ENCODE data around the gene AP4B1.
"Not testable (repeated sequence)": the region's sequence is repeated elsewhere in the genome, so short reads cannot be mapped to it uniquely, and the experiment has no call there.

AP4B1 gene

DNA sequence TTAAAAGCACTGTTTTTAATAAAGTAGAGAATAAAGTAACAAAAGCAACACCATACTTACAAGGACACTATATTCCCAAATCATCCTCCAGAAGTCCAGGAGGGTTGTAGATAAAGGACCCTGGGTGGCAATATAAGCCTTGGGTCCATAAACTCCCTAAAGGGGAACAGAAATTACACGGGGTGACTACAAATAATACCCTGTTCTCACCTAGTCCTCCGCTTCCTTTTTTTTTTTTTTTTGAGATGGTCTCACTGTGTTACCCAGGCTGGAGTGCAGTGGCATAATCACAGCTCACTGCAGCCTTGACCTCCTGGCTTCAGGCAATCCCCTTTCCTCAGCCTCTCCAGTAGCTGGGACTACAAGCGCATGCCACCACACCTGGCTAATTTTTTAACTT lies 46.2 kb downstream of the AP4B1 start:
- DNase-seq (ENCODE audit: low read depth in 2 of 2), result no peak

DNA sequence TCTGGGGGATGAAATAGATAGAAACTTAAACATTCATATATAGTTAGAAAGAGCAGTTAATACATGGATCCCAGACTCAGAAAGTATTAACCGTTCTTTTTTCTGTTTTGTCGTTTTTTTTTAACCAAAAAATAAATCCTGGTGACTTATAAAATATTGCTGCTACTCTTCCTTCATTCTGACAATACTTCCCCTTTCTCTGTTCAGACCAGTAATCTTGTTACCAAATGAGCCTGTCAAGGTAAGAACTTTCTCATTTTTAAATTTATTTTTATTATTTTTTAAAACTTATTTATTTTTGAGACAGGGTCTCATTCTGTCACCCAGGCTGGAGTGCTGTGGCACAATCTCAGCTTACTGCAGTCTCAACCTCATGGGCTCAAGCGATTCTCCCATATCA lies 46.8 kb downstream of the AP4B1 start:
- DNase-seq (ENCODE audit: low read depth in 2 of 2), result no peak

DNA sequence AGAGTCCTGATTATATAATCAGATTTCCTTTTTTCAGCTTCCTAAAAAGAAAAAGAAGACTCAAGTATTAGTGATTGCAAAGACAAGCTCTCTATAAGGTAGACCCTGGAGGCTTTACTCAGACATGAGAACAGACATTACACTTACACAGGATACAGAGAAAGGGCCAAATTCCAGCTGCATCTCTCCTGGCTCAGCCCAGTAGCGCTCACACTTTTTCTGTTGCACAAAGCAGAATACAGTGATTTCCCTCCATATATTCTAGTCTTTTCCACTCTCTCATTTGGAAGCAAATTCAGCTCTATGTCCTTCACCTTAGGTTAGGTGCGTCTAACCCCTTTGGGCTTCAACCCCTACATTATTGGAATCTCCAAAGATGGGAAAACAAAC lies 48.2 kb downstream of the AP4B1 start:
- DNase-seq (ENCODE audit: low read depth in 2 of 2), result no peak

DNA sequence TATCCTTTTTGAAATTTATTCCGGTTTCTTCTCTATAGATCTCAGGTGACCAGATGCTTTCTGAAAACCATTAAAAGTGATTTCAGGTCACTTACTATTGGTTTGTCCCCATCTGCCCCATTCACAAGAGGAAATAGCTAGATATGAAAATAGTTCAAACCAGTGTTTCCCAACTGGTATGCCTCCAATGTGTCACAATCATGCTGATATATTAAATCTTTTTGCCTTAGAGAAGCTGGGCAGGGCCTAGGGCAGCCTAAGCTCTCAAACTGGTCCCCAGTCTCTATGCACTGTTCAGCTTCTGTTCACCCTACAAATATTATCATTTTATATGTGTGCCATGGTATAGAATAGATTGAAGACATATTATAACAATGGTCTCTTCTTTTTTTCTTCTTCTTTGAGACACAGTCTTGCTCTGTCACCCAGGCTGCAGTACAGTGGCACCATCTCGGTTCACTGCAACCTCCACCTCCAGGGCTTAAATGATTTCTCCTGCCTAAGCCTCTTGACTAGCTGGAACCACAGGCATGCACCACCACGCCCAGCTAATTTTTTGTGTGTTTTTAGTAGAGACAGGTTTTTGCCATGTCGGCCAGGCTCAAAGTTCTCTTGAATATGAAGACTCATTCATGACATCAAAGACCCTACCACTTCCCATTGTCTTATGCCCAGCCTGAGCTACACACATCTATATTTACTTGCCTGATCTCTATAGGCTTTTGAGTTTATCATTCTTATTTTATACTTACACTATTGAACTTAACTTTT lies 48.8 kb downstream of the AP4B1 start:
- no peak for DNase-seq (ENCODE audit: low read depth in 2 of 2)

DNA sequence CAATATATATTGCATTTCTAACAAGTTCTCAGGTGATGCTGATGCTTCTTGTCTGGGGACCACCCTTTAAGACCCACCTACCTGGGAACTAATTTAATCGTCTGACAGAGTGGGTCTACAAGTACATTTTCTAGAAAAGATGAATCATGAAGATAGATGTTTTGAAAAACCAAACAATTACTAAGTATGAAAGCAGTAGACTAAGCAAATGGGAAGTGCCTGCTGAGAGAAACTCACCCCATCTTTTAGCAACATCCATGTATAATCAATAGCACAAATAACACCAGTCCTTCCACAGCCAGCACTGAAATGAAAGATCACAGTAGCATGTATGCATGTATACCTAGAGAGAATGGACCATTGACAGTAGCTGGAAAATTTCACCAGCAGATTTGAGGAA lies 50.4 kb downstream of the AP4B1 start:
- DNase-seq (ENCODE audit: low read depth in 2 of 2), result no peak

DNA sequence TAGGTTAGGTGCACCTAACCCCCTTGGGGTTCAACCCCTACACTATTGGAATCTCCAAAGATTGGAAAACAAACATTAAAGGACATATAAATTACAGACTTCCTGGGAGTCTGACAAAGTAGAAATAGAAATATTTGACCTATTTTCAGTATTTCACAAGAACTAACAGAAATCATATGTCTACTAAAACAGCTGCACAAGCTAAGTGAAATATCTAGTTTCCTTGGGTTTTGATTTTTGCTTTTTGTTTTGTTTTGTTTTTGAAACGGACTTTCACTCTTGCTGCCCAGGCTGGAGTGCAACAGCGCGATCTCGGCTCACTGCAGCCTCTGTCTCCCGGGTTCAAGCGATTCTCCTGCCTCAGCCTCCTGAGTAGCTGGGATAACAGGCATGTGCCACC lies 51.9 kb downstream of the AP4B1 start:
- not testable (repeated sequence) for DNase-seq (ENCODE audit: low read depth in 2 of 2)

DNA sequence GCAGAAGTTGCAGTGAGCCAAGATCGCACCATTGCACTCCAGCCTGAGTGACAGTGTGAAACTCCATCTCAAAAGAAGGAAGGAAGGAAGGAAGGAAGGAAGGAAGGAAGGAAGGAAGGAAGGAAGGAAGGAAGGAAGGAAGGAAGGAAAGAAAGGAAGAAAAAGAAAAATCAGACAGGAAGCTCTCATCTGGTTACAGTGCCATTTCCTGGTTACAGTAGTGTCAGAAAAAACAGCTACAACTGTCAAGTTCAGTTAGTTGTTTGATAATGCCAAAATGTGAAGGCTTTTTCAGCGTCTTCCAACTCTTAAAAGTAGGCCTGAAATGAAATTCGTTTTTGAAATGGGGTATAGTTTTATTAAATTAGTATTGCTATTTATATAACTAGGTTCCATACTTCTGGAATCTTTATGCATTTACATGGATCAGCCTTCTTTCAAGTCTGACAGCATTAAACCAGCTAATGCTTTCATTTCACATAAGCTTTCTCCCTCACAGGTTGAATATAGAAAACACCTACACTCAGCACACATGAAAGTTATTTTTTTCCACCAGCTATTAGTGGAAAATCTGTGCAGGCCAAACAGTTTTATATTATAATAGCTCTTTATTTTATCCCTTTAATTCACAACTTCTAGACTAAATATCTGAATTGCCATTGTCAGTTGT lies 54.3 kb downstream of the AP4B1 start:
- no peak for DNase-seq (ENCODE audit: low read depth in 2 of 2)

DNA sequence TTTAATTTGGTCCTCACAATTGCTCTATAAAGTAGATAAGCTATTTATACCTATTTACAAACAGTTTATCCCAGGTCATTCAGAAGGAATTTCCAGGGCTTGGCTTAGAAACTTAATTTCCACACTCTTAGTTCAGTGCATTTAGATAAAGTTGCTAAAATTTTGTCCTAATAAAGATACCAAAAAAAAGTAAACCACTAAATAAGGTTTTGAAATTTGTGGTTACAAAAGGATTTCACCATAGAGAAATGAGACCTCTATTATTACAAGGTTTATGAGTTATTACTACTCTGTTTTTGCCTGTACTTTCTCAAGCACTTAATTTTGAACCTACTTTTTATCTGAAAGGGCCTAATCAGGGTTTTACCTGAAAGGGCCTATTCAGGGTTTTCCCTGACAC lies 55.5 kb downstream of the AP4B1 start:
- DNase-seq (ENCODE audit: low read depth in 2 of 2), result no peak

DNA sequence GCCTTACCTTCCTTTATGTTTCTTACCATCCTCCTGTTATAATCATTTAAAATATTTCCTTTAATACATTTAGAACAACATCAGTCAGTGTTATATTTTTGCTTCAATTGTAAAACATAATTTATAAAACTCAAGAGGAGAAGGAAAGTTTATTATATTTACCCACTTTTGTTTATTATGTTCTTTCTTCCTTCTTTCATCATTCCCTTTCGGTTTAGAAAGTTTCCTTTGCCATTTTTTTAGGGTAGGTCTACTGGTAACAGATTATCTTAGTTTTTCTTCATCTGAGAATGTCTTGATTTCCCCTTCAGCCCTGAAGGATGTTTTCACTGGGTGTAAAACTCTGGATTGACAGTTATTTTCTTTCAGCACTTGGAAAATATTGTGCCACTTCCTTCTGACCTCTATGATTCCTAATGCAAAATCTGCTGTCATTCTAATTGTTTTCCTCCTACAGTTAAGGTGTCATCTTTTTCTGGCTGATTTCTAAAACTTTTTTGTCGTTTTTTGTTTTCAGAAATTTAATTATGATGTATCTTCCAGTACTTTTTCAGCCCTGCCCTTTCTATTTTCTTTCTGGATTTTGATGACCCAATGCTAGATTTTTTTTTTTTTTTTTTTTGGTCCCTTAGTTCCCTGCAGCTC lies 58.1 kb downstream of the AP4B1 start:
- no peak for DNase-seq (ENCODE audit: low read depth in 2 of 2)

Data from stimulated activated CD4-positive, alpha-beta T cell treated with anti-CD3 and anti-CD28 coated beads, Interleukin-4, amount 100 ng/mL, for 48 hours (primary cell).